Kidney glomerular epithelial cell (primary cell): ENCODE data around the gene NGFR.

Experiments used
- DNase-seq: peaks from one replicate; lab custom pipeline; 2025; lab: John Stamatoyannopoulos, UW

The NGFR gene

GRCh38 chr17:49515196-49515770 is 20.2 kb downstream of the NGFR start:
- peak; percentile 93 for DNase-seq

GRCh38 chr17:49516180-49516579 is 21.1 kb downstream of the NGFR start:
- no peak for DNase-seq

GRCh38 chr17:49518346-49519078 is 23.4 kb downstream of the NGFR start:
- DNase-seq: no peak

GRCh38 chr17:49519781-49520180 is 24.7 kb downstream of the NGFR start:
- no peak for DNase-seq

- DNase-seq: no peak
These were observed 25.4 kb downstream of the NGFR start for GRCh38 chr17:49520386-49521087.

GRCh38 chr17:49521088-49521450 is 26.0 kb downstream of the NGFR start:
- DNase-seq: no peak

- DNase-seq: no peak
These were observed 26.6 kb downstream of the NGFR start for GRCh38 chr17:49521471-49522356.

- DNase-seq: no peak
These were observed 27.3 kb downstream of the NGFR start for GRCh38 chr17:49522357-49522890.

GRCh38 chr17:49523196-49523595 is 28.1 kb downstream of the NGFR start:
- DNase-seq: no peak

GRCh38 chr17:49523706-49524472 is 28.8 kb downstream of the NGFR start:
- DNase-seq: no peak

GRCh38 chr17:49524473-49525359 is 29.6 kb downstream of the NGFR start:
- DNase-seq: no peak

GRCh38 chr17:49525831-49526741 is 31.0 kb downstream of the NGFR start:
- no peak for DNase-seq

GRCh38 chr17:49527927-49528651 is 33.0 kb downstream of the NGFR start:
- DNase-seq: no peak

- no peak for DNase-seq
These were observed 33.9 kb downstream of the NGFR start for GRCh38 chr17:49528966-49529365.

GRCh38 chr17:49530118-49530517 is 35.0 kb downstream of the NGFR start:
- DNase-seq: no peak

- DNase-seq: no peak
These were observed 48.8 kb downstream of the NGFR start for GRCh38 chr17:49543860-49544259.

- DNase-seq: no peak
These were observed 50.0 kb downstream of the NGFR start for GRCh38 chr17:49545007-49545660.
